ENCODE data around the gene TMEM175. TPM values are rescaled to one million over a fixed set of nuclear protein-coding genes. Genes with fewer than 3 reads are reported as not detected.

The TMEM175 gene
- total and polyA plus RNA-seq, 2 of the 13 experiments (the other 11 are each of a cell fraction or from before 2014, with no cell fraction given), result 5.1 to 9.9 TPM

DNA sequence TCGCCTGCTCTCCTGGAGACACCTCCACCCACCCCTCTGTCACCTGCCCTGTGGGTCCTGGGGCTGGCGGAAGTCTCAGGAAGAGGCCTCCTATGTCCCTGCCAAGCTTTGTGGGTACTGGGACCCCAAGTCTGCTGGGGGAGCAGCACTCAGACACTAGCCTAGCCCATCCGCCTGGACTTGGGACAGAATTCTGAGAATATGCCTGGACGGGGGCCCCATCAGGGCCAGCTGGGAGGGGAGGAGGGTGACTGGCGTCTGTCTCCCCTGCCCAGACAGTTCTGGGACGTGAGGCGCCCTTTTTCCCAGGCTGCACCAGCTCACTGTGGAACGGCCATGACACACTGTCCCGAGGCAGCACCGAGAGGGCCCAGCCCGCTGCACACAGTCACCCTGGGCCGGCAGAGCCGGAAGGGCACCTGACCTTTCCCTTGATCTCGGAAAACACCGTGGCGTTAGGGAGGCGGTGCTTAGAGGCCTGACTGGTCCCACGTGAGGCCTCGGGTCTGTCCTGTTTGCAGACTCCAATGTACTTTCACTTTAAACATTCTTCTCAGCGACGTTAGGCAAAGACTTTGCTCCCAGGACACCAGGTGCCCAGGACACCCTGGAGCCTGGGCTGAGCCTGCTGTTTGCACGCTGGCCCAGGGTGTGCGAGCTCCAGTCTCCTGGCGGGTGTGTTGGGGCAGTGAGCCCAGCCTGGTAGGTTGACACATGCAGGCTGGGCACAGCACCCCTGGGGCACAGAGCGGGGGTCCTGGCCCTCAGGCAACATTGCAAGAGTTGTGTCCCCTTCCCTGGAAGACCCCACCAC is 60.2 kb downstream of the TMEM175 start (continued):
- TF ChIP-seq MIER3 (CRISPR knock-in tag; IDR thresholded peaks at IDR 0.05; ENCODE audit: borderline replicate concordance), result peak; percentile 97
- TF ChIP-seq RBM39 (IDR thresholded peaks at IDR 0.05; ENCODE audit: low read depth, low read length, poor library complexity, severe bottlenecking), result no peak
- TF ChIP-seq FOXA3 (CRISPR knock-in tag; IDR thresholded peaks at IDR 0.05), result peak; percentile 88
- peak; percentile 85 for TF ChIP-seq ZNF350 (CRISPR knock-in tag; IDR thresholded peaks at IDR 0.05; ENCODE audit: borderline replicate concordance, low read depth)
- TF ChIP-seq SIX1 (CRISPR knock-in tag; IDR thresholded peaks at IDR 0.05; ENCODE audit: borderline replicate concordance), result peak; percentile 57; the same call in 1 of the 2 replicates
- 0 out of 2 replicates have a peak, but pooled peaks have one; percentile 21 for TF ChIP-seq ZMYM4 (CRISPR knock-in tag; IDR thresholded peaks at IDR 0.05)
- no peak for TF ChIP-seq ZNF234 (CRISPR knock-in tag; conservative IDR thresholded peaks at IDR 0.05)
- peak; percentile 69; the same call in 1 of the 2 replicates for TF ChIP-seq ZFP36L1 (CRISPR knock-in tag; IDR thresholded peaks at IDR 0.05)
- TF ChIP-seq TBP (CRISPR knock-in tag; IDR thresholded peaks at IDR 0.05), result no peak
- no peak for TF ChIP-seq CREBL2 (CRISPR knock-in tag; IDR thresholded peaks at IDR 0.05; ENCODE audit: borderline replicate concordance)
- TF ChIP-seq HMGA1 (CRISPR knock-in tag; conservative IDR thresholded peaks at IDR 0.05), result no peak
- TF ChIP-seq, protein P1, sequence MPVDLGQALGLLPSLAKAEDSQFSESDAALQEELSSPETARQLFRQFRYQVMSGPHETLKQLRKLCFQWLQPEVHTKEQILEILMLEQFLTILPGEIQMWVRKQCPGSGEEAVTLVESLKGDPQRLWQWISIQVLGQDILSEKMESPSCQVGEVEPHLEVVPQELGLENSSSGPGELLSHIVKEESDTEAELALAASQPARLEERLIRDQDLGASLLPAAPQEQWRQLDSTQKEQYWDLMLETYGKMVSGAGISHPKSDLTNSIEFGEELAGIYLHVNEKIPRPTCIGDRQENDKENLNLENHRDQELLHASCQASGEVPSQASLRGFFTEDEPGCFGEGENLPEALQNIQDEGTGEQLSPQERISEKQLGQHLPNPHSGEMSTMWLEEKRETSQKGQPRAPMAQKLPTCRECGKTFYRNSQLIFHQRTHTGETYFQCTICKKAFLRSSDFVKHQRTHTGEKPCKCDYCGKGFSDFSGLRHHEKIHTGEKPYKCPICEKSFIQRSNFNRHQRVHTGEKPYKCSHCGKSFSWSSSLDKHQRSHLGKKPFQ (CRISPR knock-in tag; IDR thresholded peaks at IDR 0.05; ENCODE audit: insufficient replicate concordance), result peak; percentile 68
- no peak for TF ChIP-seq RBAK (CRISPR knock-in tag; IDR thresholded peaks at IDR 0.05)
- peak; percentile 76 for TF ChIP-seq BCL6 (CRISPR knock-in tag; IDR thresholded peaks at IDR 0.05)
- TF ChIP-seq ZNF770 (CRISPR knock-in tag; IDR thresholded peaks at IDR 0.05), result no peak
- no peak for TF ChIP-seq DBP (CRISPR knock-in tag; IDR thresholded peaks at IDR 0.05; ENCODE audit: not compliant biosample characterization)
- no peak for TF ChIP-seq KMT2A (CRISPR knock-in tag; IDR thresholded peaks at IDR 0.05)
- TF ChIP-seq CBX2 (IDR thresholded peaks at IDR 0.05; ENCODE audit: low read depth, low read length), result no peak
- no peak for TF ChIP-seq CBX2 (CRISPR knock-in tag; IDR thresholded peaks at IDR 0.05; ENCODE audit: low read depth)
- no peak for TF ChIP-seq ONECUT2 (CRISPR knock-in tag; IDR thresholded peaks at IDR 0.05)
- TF ChIP-seq IRX3 (CRISPR knock-in tag; IDR thresholded peaks at IDR 0.05; ENCODE audit: borderline replicate concordance, low read depth), result no peak
- no peak for TF ChIP-seq ZNF260 (CRISPR knock-in tag; IDR thresholded peaks at IDR 0.05; ENCODE audit: borderline replicate concordance, low read depth)
- TF ChIP-seq, protein P2, sequence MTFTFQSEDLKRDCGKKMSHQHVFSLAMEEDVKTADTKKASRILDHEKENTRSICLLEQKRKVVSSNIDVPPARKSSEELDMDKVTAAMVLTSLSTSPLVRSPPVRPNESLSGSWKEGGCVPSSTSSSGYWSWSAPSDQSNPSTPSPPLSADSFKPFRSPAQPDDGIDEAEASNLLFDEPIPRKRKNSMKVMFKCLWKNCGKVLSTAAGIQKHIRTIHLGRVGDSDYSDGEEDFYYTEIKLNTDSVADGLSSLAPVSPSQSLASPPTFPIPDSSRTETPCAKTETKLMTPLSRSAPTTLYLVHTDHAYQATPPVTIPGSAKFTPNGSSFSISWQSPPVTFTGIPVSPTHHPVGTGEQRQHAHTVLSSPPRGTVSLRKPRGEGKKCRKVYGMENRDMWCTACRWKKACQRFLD (CRISPR knock-in tag; IDR thresholded peaks at IDR 0.05; ENCODE audit: borderline replicate concordance), result 0 out of 2 replicates have a peak, but pooled peaks have one; percentile 24
- no peak for TF ChIP-seq ZNF562 (CRISPR knock-in tag; IDR thresholded peaks at IDR 0.05; ENCODE audit: borderline replicate concordance)

Data from HepG2 (cell line).